Posterior cingulate gyrus (tissue), 11 donors: ENCODE measurements around the gene CDYL.

Experiments
- DNase-seq, 10 donors: peaks; one replicate each; pipeline versions ENCODE4 v3.0.0 to v3.0.0-alpha.2; 2020 to 2021; ENCODE audit warnings: mixed read lengths in 3 of 10
- intact Hi-C: fragments of 100-400 bp; cut with DNase I; formaldehyde crosslinking; loops from one replicate; pipeline ENCODE4 v1.15.1; 2023

Gene CDYL

GRCh38 chr6:4801491-4802110 is 25.4 kb downstream of the CDYL start:
- intact Hi-C loops, result no loop called here
- DNase-seq, result no peak

- intact Hi-C loops, result no loop called here
Measured at GRCh38 chr6:4802312-4802935, 26.2 kb downstream of the CDYL start.

GRCh38 chr6:4803343-4803744 is 27.1 kb downstream of the CDYL start:
- DNase-seq, result no peak
- intact Hi-C loops, result no loop called here

More at GRCh38 chr6:4802312-4802935, 26.2 kb downstream of the CDYL start:
- no peak for DNase-seq

GRCh38 chr6:4804095-4804494 is 27.9 kb downstream of the CDYL start:
- DNase-seq, result no peak
- intact Hi-C loops, result no loop called here

GRCh38 chr6:4805553-4806336 is 29.5 kb downstream of the CDYL start:
- DNase-seq, result peak; percentile 23 to 95 (median 68)
- intact Hi-C loops, result no loop called here

- no peak for DNase-seq
- intact Hi-C loops, result no loop called here
Measured at GRCh38 chr6:4806337-4806725, 30.1 kb downstream of the CDYL start.

- no peak for DNase-seq
- intact Hi-C loops, result no loop called here
Measured at GRCh38 chr6:4806791-4807190, 30.6 kb downstream of the CDYL start.

- no peak for DNase-seq
- intact Hi-C loops, result no loop called here
Measured at GRCh38 chr6:4808396-4808795, 32.2 kb downstream of the CDYL start.

GRCh38 chr6:4809999-4810918 is 34.1 kb downstream of the CDYL start:
- intact Hi-C loops, result no loop called here
- no peak for DNase-seq

- DNase-seq, result no peak
- intact Hi-C loops, result no loop called here
Measured at GRCh38 chr6:4812068-4812467, 35.9 kb downstream of the CDYL start.

GRCh38 chr6:4813055-4813454 is 36.9 kb downstream of the CDYL start:
- DNase-seq, result no peak
- intact Hi-C loops, result no loop called here

- intact Hi-C loops, result no loop called here
- no peak for DNase-seq
Measured at GRCh38 chr6:4814212-4814611, 38.0 kb downstream of the CDYL start.

GRCh38 chr6:4814987-4815386 is 38.8 kb downstream of the CDYL start:
- no peak for DNase-seq
- intact Hi-C loops, result no loop called here

GRCh38 chr6:4815584-4815983 is 39.4 kb downstream of the CDYL start:
- intact Hi-C loops, result no loop called here
- DNase-seq, result no peak

- intact Hi-C loops, result no loop called here
- DNase-seq, result no peak
Measured at GRCh38 chr6:4816904-4817303, 40.7 kb downstream of the CDYL start.

GRCh38 chr6:4817551-4817950 is 41.3 kb downstream of the CDYL start:
- no peak for DNase-seq
- intact Hi-C loops, result no loop called here

GRCh38 chr6:4818272-4818938 is 42.2 kb downstream of the CDYL start:
- intact Hi-C loops, result no loop called here
- DNase-seq, result no peak

- intact Hi-C loops, result no loop called here
Measured at GRCh38 chr6:4819706-4820283, 43.6 kb downstream of the CDYL start.

GRCh38 chr6:4820704-4821276 is 44.6 kb downstream of the CDYL start:
- intact Hi-C loops, result no loop called here

More at GRCh38 chr6:4819706-4820283, 43.6 kb downstream of the CDYL start:
- no peak for DNase-seq

More at GRCh38 chr6:4820704-4821276, 44.6 kb downstream of the CDYL start:
- DNase-seq, result no peak
